GM12878 (cell line): ENCODE data around the gene STK17A.

Experiments
- CTCF ChIP-seq, 3 experiments: IDR thresholded peaks in 2 of 3; conservative IDR thresholded peaks in 1 of 3; 2 replicates each; pipeline ENCODE4 v1.5.1; 2011; ENCODE audit warnings: low read depth in 3 of 3, low read length in 3 of 3, mild to moderate bottlenecking in 3 of 3, control low read depth in 2 of 3, moderate library complexity in 2 of 3, inconsistent platforms in 1 of 3, mixed read lengths in 1 of 3; ENCODE audit not compliant: control insufficient read depth in 2 of 3, insufficient read depth in 1 of 3; ENCODE audit errors: extremely low read depth in 1 of 3
- POLR2A ChIP-seq: IDR thresholded peaks from 2 replicates; pipeline ENCODE4 v1.6.1; 2011; ENCODE audit warnings: low read depth, mild to moderate bottlenecking, low read length
- RCOR1 ChIP-seq: conservative IDR thresholded peaks from 2 replicates; pipeline ENCODE4 v1.6.1; 2012; ENCODE audit warnings: low read depth, low read length, improper control_type of control experiment

DNA sequence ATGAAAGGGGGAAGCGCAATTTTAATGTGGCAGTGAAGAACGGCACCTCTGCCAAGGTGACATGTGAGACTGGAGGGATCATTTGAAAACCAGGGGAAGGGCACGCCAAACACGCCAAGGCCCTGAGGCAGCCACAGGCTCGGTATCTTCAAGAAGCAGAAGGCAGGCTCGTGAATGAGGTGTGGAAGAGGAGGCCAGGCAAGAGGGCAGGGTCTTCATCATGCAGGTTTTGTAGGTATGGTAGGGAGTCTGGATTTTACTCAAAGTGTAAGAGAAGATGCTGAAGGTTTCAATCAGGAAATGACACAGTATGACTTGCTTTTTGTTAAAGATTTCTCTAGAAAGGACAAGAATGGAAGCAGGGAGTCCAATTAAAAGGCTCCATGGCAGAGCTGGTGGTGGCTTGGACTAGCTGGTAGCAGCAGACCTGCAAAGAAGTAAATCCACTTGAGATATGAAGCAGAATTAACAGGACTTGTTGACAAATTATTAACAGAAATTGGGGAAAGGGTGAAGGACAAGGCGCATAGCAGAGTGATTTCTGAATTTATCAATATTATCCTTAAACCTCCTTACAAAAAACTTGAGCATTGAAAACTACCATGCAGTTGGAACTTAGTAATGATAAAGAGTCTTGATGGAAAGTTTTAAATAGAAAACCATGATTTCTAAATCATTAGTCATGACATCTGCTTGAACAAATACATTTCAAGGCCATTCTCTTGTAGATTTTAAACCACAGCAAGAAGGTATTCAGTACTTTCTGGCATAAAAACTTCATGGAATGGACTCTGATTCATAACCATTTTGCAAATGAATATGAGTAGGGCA, 76.0 kb downstream of the STK17A start:
- TF ChIP-seq POLR2A (no peak), RCOR1 (no peak), CTCF (IDR thresholded peaks at IDR 0.05 in 2 of 3, conservative IDR thresholded peaks at IDR 0.05 in 1 of 3; ENCODE audit: control insufficient read depth in 2 of 3, extremely low read depth in 1 of 3, insufficient read depth in 1 of 3, low read depth in 3 of 3, low read length in 3 of 3) (no peak)
